Nephron (organoid): ENCODE results near the gene ATP6V0C.
A peak's percentile ranks its signal among the peaks of the same experiment; 100 is the strongest.

ENCODE experiments used
- H3K27ac Mint-ChIP-seq, 3 experiments: 2 replicates each; pipeline ENCODE4 v1.8.0; 2020; ENCODE audit warnings: mixed read lengths in 3 of 3, mild to moderate bottlenecking in 2 of 3, moderate library complexity in 1 of 3
- H3K27me3 Mint-ChIP-seq: 2 replicates; pipeline ENCODE4 v1.8.0; 2021; ENCODE audit warnings: low read depth, mild to moderate bottlenecking, moderate library complexity, mixed read lengths
- H3K36me3 Mint-ChIP-seq: 2 replicates; pipeline ENCODE4 v1.8.0; 2020; ENCODE audit warnings: low read depth, mixed read lengths
- H3K4me1 Mint-ChIP-seq: 2 replicates; pipeline ENCODE4 v1.8.0; 2020; ENCODE audit warnings: mixed read lengths
- H3K4me3 Mint-ChIP-seq, 3 experiments: 2 replicates each; pipeline ENCODE4 v1.8.0; 2020; ENCODE audit warnings: mild to moderate bottlenecking in 3 of 3, mixed read lengths in 3 of 3, moderate library complexity in 2 of 3
- H3K9me3 Mint-ChIP-seq: 2 replicates; pipeline ENCODE4 v1.8.0; 2020; ENCODE audit warnings: mixed read lengths
- CTCF ChIP-seq, 3 experiments: fragments of 200-600 bp; sonication (generic); IDR thresholded peaks; one replicate each; pipeline ENCODE4 v1.5.0; 2021; ENCODE audit warnings: antibody characterized with exemption in 3 of 3; ENCODE audit not compliant: unreplicated experiment in 3 of 3

ATP6V0C gene

GRCh38 chr16:2507665-2508064 lies 6.1 kb upstream of the ATP6V0C start:
- Mint-ChIP-seq H3K27me3 (no peaks in the 10 kb centered on the region), H3K9me3 (no peaks in the 10 kb centered on the region), H3K27ac (peak overlapping the region in 2 of 3 experiments; percentile 29 to 52), H3K4me1 (peaks cover 43% of the 10 kb centered on the region), H3K4me3 (no peak overlapping the region), H3K36me3 (peaks cover 3% of the 10 kb centered on the region)
- no peak for TF ChIP-seq CTCF (IDR thresholded peaks at IDR 0.05; ENCODE audit: unreplicated experiment in 3 of 3)

- no peaks in the 10 kb centered on the region for H3K9me3 Mint-ChIP-seq
- no peak for TF ChIP-seq CTCF (IDR thresholded peaks at IDR 0.05; ENCODE audit: unreplicated experiment in 3 of 3)
Measured at GRCh38 chr16:2508722-2509400, 4.9 kb upstream of the ATP6V0C start.

GRCh38 chr16:2511128-2511800 lies 2.5 kb upstream of the ATP6V0C start:
- Mint-ChIP-seq H3K36me3 (peaks cover 3% of the 10 kb centered on the region), H3K27ac (peak overlapping the region; percentile 97 to 99 (median 98)), H3K9me3 (no peaks in the 10 kb centered on the region), H3K4me1 (peaks cover 42% of the 10 kb centered on the region), H3K27me3 (no peaks in the 10 kb centered on the region), H3K4me3 (peak overlapping the region; percentile 47 to 89 (median 89))
- TF ChIP-seq CTCF (IDR thresholded peaks at IDR 0.05; ENCODE audit: unreplicated experiment in 3 of 3), result no peak

More at GRCh38 chr16:2508722-2509400, 4.9 kb upstream of the ATP6V0C start:
- Mint-ChIP-seq H3K27me3 (no peaks in the 10 kb centered on the region), H3K4me3 (no peak overlapping the region), H3K4me1 (peaks cover 43% of the 10 kb centered on the region), H3K27ac (peak overlapping the region in 1 of 3 experiments; percentile 29), H3K36me3 (peaks cover 3% of the 10 kb centered on the region)

- H3K4me1 Mint-ChIP-seq, result peaks cover 51% of the 10 kb centered on the region
- H3K27ac Mint-ChIP-seq, result peak overlapping the region; percentile 97 to 99 (median 98)
- peaks cover 8% of the 10 kb centered on the region for H3K36me3 Mint-ChIP-seq
- peak overlapping the region; percentile 86 to 89 (median 89) for H3K4me3 Mint-ChIP-seq
- no peaks in the 10 kb centered on the region for H3K9me3 Mint-ChIP-seq
- TF ChIP-seq CTCF (IDR thresholded peaks at IDR 0.05; ENCODE audit: unreplicated experiment in 3 of 3), result no peak
- no peaks in the 10 kb centered on the region for H3K27me3 Mint-ChIP-seq
Measured at GRCh38 chr16:2511996-2512734, 1.6 kb upstream of the ATP6V0C start.

- peak overlapping the region; percentile 97 to 99 (median 98) for H3K27ac Mint-ChIP-seq
- H3K4me3 Mint-ChIP-seq, result peak overlapping the region; percentile 86 to 89 (median 89)
- H3K4me1 Mint-ChIP-seq, result peaks cover 56% of the 10 kb centered on the region
- TF ChIP-seq CTCF (IDR thresholded peaks at IDR 0.05; ENCODE audit: unreplicated experiment in 3 of 3), result no peak
- no peaks in the 10 kb centered on the region for H3K9me3 Mint-ChIP-seq
- H3K27me3 Mint-ChIP-seq, result peaks cover 3% of the 10 kb centered on the region
- H3K36me3 Mint-ChIP-seq, result peaks cover 8% of the 10 kb centered on the region
Measured at GRCh38 chr16:2512735-2513404, 882 bp upstream of the ATP6V0C start.
